ENCODE data around the gene GNAQ.

GNAQ gene

DNA sequence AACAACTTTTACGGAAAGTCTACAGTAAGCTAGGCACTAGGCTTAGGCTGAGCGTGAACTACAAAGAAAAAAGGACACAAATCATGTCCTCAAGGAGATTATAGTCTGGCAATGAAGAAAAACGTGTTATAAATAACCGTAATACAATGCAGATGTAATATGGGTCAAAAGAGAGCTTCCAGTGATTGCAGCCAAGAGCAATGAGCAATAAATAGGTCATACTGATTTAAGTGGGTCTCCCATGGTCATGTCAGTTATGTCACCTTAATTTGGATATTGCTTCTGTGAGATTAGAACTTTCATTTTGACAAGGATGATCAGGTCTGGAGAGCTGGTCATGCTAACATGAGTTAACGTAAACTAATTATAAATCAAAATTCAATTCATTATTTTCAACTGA is 224.9 kb downstream of the GNAQ start:
- no peak overlapping the region for H3K4me3 ChIP-seq (ENCODE audit: low read depth, low read length)
- TF ChIP-seq MYC (IDR thresholded peaks at IDR 0.05; ENCODE audit: low read depth, low read length): no peak
- TF ChIP-seq, protein P1, sequence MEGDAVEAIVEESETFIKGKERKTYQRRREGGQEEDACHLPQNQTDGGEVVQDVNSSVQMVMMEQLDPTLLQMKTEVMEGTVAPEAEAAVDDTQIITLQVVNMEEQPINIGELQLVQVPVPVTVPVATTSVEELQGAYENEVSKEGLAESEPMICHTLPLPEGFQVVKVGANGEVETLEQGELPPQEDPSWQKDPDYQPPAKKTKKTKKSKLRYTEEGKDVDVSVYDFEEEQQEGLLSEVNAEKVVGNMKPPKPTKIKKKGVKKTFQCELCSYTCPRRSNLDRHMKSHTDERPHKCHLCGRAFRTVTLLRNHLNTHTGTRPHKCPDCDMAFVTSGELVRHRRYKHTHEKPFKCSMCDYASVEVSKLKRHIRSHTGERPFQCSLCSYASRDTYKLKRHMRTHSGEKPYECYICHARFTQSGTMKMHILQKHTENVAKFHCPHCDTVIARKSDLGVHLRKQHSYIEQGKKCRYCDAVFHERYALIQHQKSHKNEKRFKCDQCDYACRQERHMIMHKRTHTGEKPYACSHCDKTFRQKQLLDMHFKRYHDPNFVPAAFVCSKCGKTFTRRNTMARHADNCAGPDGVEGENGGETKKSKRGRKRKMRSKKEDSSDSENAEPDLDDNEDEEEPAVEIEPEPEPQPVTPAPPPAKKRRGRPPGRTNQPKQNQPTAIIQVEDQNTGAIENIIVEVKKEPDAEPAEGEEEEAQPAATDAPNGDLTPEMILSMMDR (IDR thresholded peaks at IDR 0.05; ENCODE audit: low read depth, low read length): no peak
- TF ChIP-seq POLR2A (IDR thresholded peaks at IDR 0.05; ENCODE audit: extremely low read depth, insufficient read length): no peak
- TF ChIP-seq, protein P2, sequence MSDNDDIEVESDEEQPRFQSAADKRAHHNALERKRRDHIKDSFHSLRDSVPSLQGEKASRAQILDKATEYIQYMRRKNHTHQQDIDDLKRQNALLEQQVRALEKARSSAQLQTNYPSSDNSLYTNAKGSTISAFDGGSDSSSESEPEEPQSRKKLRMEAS (IDR thresholded peaks at IDR 0.05; ENCODE audit: low read depth, low read length): no peak
- no peak for DNase-seq (ENCODE audit: low read depth)

DNA sequence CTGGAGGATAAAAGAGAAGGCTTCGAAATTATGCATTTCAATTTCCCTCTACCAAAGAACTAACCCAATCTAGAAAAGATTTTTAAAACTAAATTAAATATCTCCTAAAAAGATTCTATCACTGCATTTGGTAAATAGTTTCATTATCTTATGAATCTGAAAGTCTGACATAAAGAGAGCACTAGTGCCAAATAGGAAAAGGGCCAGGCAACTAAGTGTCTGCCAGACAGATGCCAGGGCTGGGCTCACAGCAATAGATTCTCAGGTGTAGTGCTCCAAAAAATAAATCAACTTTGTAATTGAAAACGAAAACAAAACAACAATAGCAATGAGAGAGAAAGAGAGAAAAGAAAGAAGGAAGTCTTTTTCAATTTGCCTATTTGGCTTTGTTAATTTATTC is 225.8 kb downstream of the GNAQ start:
- H3K4me3 ChIP-seq (ENCODE audit: low read depth, low read length): no peak overlapping the region
- TF ChIP-seq MYC (IDR thresholded peaks at IDR 0.05; ENCODE audit: low read depth, low read length) (no peak), POLR2A (IDR thresholded peaks at IDR 0.05; ENCODE audit: extremely low read depth, insufficient read length) (no peak)
- TF ChIP-seq, protein P2 (IDR thresholded peaks at IDR 0.05; ENCODE audit: low read depth, low read length): no peak
- TF ChIP-seq, protein P1 (IDR thresholded peaks at IDR 0.05; ENCODE audit: low read depth, low read length): no peak
- DNase-seq (ENCODE audit: low read depth): no peak

DNA sequence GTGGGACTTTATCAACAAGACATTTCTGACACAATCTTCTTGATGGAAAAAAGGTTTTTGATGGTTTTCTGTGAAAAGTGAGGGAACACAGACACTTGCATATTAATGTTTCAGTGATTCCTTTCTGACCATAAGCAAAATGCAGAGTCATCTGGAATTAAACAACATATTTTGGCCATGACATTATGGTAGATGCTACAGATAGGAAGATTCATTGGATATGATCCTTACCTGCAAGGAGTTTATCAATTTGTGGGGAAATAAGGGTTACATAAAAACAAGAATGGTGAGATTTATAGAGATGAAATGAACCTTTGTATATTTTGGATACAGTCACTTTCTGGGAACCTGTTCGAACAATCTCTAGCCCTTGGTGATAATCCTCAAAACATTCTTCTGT is 228.2 kb downstream of the GNAQ start:
- TF ChIP-seq, protein P2 (IDR thresholded peaks at IDR 0.05; ENCODE audit: low read depth, low read length): no peak
- TF ChIP-seq MYC (IDR thresholded peaks at IDR 0.05; ENCODE audit: low read depth, low read length) (no peak), POLR2A (IDR thresholded peaks at IDR 0.05; ENCODE audit: extremely low read depth, insufficient read length) (no peak)
- TF ChIP-seq, protein P1 (IDR thresholded peaks at IDR 0.05; ENCODE audit: low read depth, low read length): no peak
- no peak overlapping the region for H3K4me3 ChIP-seq (ENCODE audit: low read depth, low read length)
- no peak for DNase-seq (ENCODE audit: low read depth)

DNA sequence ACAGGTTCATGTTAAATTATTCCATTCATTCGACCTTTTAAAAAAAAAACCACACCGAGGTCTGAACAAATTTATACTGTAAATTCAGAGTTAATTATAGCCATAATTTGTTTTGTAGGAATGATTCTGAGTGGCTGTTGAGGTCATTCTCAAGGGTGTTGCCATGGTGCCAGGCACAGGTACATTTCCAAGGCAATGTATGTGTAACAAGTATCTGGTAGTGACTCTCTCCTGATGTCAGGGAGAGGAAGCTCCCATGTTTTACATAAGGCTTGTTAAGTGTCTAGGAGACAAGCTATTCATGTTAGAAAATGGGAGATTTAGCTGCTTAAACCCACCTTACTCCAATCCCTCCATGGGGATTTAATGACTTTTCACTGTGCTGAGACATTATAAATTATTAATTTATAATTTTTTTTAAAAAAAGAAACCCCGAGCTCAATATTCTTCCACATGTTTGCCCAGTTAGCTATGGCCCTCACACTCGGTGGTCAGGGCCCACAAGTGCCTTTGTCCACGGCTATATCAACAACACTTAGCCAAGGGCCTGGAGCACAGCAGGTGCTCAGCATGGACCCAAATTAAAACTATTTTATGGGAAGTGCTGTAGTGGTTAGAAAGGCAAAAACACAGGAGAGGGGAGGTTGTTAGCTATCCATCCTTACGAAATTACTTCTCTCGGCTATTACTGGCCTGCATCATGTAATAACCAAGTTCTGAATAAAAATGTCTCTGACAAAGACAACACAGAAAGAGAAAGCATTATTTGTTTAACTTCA is 228.9 kb downstream of the GNAQ start:
- no peak for DNase-seq (ENCODE audit: low read depth)
- H3K4me3 ChIP-seq (ENCODE audit: low read depth, low read length): no peak overlapping the region
- TF ChIP-seq, protein P1 (IDR thresholded peaks at IDR 0.05; ENCODE audit: low read depth, low read length): no peak
- no peak for TF ChIP-seq MYC (IDR thresholded peaks at IDR 0.05; ENCODE audit: low read depth, low read length)
- TF ChIP-seq, protein P2 (IDR thresholded peaks at IDR 0.05; ENCODE audit: low read depth, low read length): no peak
- TF ChIP-seq POLR2A (IDR thresholded peaks at IDR 0.05; ENCODE audit: extremely low read depth, insufficient read length): no peak

DNA sequence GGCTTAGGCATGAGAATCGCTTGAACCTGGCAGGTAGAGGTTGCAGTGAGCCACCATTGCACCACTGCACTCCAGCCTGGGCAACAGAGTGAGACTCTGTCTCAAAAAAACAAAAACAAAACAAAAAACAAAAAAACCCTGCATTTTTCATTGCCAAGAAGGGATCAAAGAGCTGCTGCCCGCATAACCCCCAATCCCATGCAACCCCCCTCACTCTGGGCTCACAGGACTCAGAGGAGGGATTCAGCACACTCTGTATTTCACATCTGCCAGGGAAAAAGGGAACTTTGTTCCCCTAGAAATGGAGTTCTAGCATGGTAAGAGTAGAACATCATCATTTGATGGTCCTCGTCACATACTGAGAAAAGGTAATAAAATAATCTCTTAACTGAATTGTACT is 229.5 kb downstream of the GNAQ start:
- DNase-seq (ENCODE audit: low read depth): no peak
- no peak overlapping the region for H3K4me3 ChIP-seq (ENCODE audit: low read depth, low read length)
- TF ChIP-seq POLR2A (IDR thresholded peaks at IDR 0.05; ENCODE audit: extremely low read depth, insufficient read length): no peak
- TF ChIP-seq MYC (IDR thresholded peaks at IDR 0.05; ENCODE audit: low read depth, low read length): no peak
- TF ChIP-seq, protein P1 (IDR thresholded peaks at IDR 0.05; ENCODE audit: low read depth, low read length): no peak
- TF ChIP-seq, protein P2 (IDR thresholded peaks at IDR 0.05; ENCODE audit: low read depth, low read length): no peak
